HG02642 (cell line): Measurements from ENCODE around the gene RELL2.

Experiments used
- ATAC-seq: cut with Tn5 transposase; IDR thresholded peaks from one replicate; pipeline ENCODE4 v1.9.1; 2021; ENCODE audit warnings: mild to moderate bottlenecking; ENCODE audit not compliant: unreplicated experiment, poor library complexity

RELL2 gene

DNA sequence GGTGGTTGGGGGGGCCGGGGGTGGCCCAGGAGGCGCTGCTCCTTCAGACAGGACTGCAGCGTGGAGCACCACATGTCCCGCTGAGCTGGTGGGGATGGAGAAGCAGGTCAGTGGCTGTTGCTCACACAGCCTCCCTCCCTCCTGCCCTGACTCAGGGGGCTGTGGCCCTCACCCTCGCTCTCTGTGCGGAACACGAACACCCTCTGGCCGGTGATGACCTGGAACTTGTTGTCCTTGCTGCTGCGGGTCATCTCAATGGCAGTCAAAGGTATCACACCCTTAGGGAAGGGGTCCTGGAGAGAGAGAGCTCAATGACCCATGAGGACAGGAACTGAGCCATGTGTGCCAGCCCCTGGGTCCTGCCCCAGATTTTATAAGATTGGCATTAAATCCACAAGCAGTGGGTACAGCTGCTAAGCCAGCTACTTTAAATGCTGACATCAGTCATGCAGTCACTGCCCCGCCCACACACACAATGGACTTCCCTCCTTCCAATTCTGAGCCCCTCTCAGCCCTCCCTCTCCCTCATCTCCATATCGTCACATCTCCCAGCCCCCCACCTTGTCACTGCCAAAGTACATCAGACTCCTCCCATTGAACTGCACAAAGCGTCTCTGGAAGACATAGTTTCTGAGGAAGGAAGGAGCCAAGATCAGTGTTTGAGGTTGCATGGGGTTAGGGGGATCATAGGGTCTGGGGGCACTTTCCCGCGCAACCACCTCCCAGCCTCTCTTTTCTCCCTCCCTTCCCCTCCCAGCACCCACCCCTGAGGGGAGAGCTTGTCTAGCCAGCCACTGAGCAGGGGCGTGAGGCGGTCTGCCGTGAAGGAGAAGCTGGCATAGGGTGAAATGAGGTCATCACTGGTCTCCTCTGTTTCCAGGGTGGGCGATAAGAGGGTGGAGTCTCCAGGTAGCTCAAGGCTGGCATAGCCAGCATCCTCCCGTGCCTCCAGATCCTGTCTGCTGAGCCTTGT is 36.3 kb downstream of the RELL2 start:
- ATAC-seq: no peak

- ATAC-seq: no peak
These were observed 38.0 kb downstream of the RELL2 start for GRCh38 chr5:141674747-141675146.

DNA sequence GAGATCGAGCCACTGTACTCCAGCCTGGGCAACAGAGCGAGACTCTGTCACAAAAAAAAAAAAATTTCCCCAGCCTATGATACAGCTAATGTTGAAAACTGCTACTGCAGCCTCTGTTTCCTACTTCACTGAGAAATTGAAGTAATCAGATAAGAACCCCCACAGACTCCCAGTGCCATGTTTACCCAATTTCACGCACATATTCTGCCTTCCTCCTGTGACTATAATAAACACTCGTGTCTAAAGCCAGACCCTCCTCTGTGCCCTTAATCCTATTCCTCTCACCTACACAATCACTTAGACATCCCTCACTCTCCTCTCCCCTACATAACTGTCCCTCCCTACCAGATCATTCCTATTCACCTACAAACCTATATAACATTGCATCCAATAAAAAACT is 38.9 kb downstream of the RELL2 start:
- ATAC-seq: no peak

GRCh38 chr5:141677415-141677814 is 40.6 kb downstream of the RELL2 start:
- no peak for ATAC-seq

- ATAC-seq: no peak
These were observed 43.4 kb downstream of the RELL2 start for GRCh38 chr5:141680178-141680577.

- no peak for ATAC-seq
These were observed 44.0 kb downstream of the RELL2 start for GRCh38 chr5:141680751-141681201.

- ATAC-seq: no peak
These were observed 44.5 kb downstream of the RELL2 start for GRCh38 chr5:141681295-141681694.

DNA sequence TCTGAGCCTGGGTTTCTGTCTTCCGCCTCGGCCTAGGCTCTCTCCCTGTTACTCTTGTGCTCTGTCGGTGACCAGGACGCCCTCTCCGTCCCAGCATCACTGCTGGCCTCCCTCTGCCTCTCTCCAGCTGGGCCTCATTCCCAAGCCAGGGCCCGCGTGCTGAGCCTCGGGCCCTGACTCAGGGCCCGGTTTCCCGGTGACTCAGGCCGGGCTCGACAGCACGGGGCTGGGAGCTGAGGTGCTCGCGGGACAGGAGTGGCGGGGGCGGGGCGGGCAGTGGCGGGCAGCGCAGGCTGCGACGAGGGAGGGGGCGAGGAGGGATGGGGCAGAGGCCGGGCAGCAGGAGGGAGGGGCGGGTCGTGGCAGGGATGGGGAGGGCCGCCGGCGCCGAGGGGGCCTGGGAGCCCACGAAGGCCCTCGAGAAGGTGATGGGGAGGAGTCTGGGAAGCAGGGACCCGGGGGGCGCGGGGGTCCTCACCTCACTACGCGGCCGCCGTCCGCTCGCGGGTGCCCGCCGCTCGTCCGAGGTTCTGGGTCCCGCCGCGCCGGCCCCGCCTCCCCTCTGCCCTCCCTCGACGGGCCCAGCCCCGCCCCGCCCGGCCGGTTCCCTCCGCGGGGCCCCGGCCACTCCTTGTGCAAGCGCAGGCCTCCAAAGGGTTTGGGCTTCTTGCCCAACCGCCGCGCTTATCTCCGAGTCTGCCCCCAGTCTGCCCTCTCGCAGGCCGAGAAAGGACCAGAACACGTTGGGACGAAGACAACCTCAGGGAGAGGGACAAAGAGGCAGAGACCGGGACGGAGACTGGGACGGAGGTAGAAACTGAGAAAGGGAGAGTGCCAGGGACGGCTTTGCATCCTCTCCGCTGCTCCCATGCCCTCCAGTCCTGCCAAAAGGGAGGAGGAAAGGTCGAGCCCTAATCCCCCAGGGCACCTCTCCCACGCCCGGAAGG is 45.2 kb downstream of the RELL2 start, which contains the start of gene ARAP3:
Gene ARAP3 (minus strand): TSS at position 536 of the 947 bp plus-strand sequence. CDS start 1,744 bp downstream, outside the sequence.
- ATAC-seq: no peak

DNA sequence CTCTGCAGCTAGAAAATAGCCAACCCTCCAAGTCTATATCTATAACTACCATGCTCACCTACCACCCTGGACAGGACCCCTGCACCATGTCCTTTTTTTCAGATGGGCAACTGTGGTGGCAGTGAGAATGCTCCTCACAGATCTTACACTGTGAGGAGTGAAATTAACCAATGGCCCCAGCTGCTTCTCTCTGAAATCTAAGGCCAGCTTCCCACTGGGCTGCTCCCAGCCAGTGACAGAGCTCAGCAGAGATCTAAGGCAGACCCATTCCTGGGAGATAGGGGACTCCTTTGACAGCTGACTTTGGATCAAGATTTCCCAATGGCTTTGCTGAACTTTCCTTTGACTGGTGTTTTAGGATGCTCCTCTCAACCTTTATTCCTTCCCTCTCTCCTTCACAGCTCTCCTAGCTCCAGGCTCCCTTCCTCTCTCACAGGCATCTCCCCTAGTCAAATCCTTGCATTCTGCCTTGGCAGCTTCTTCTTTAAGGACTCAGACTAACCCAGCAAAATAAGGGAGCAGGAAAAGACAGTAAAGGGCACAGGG is 46.9 kb downstream of the RELL2 start:
- no peak for ATAC-seq

- ATAC-seq: no peak
These were observed 48.8 kb downstream of the RELL2 start for GRCh38 chr5:141685591-141685990.

DNA sequence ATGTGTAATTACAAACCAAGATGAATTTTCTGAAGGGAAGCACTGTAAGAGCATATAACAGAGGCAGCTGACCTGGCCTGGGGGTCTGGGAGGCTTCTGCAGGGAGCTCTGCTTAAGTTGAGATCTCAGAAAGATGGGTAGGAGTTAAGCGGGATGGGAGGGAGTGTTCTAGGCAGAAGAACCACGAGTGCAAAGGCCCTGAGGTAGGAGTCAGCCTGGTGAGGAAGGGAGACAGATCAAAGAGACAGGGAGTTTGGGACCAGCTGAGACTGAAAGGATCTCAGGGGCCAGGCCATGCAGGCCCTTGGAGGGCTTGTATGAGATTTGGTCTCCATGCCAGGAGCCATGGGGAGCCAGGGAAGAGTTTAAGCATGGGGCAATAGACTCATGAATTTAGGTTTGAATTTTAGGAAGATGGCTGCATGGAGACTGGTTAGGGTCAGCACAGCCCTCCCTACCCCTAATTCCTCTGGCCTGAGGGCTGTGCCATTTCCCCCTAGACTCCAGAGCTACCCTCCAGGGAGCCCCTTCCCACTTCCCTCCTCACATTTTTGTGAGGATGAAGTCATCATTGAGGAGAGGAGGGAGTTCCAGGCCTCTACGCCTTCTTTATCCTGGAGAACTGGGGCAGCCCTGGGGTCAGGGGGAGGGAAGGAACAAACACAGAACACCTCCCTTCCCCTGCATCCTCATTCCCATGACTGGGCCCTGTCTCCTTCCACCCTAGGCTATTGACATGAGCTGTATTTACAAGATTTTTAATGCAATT is 50.0 kb downstream of the RELL2 start:
- ATAC-seq: no peak
